ENCODE results near the gene NTN5. TPM values are rescaled to one million over a fixed set of nuclear protein-coding genes. Genes with fewer than 3 reads are reported as not detected.

NTN5 gene
- total and polyA plus RNA-seq, 9 of the 15 experiments (the other 6 are each of a cell fraction or from before 2014, with no cell fraction given), result not detected

GRCh38 chr19:48624067-48624594 is 48.7 kb downstream of the NTN5 start (continued):
- no peak for TF ChIP-seq HOMEZ (CRISPR knock-in tag; IDR thresholded peaks at IDR 0.05)
- no peak for TF ChIP-seq SUPT5H (IDR thresholded peaks at IDR 0.05)
- no peak for TF ChIP-seq ZNF324 (CRISPR knock-in tag; IDR thresholded peaks at IDR 0.05)
- 0 out of 2 replicates have a peak, but pooled peaks have one; percentile 35 for TF ChIP-seq BHLHE40 (IDR thresholded peaks at IDR 0.05; ENCODE audit: low read length)
- TF ChIP-seq SAFB (IDR thresholded peaks at IDR 0.05; ENCODE audit: borderline replicate concordance, low read depth, low read length), result no peak
- no peak for TF ChIP-seq ZNF586 (CRISPR knock-in tag; conservative IDR thresholded peaks at IDR 0.05)
- no peak for TF ChIP-seq ARHGAP35 (IDR thresholded peaks at IDR 0.05; ENCODE audit: partially characterized antibody)
- TF ChIP-seq ZHX1 (conservative IDR thresholded peaks at IDR 0.05; ENCODE audit: low read length), result no peak
- peak; percentile 66 to 70 for TF ChIP-seq MNT (conservative IDR thresholded peaks at IDR 0.05)
- no peak for TF ChIP-seq TAF1 (IDR thresholded peaks at IDR 0.05; ENCODE audit: control insufficient read depth, extremely low read depth, insufficient read depth, low read length, severe bottlenecking)
- peak; percentile 65; the same call in 1 of the 2 replicates for TF ChIP-seq MAX (CRISPR knock-in tag; IDR thresholded peaks at IDR 0.05)
- TF ChIP-seq PYGO2 (tag; IDR thresholded peaks at IDR 0.05), result no peak
- TF ChIP-seq YBX1 (IDR thresholded peaks at IDR 0.05), result no peak
- no peak for TF ChIP-seq MCM3 (IDR thresholded peaks at IDR 0.05)
- TF ChIP-seq PATZ1 (CRISPR knock-in tag; IDR thresholded peaks at IDR 0.05; ENCODE audit: borderline replicate concordance), result no peak
- no peak for TF ChIP-seq SMARCA5 (IDR thresholded peaks at IDR 0.05)
- TF ChIP-seq ZFP36 (IDR thresholded peaks at IDR 0.05; ENCODE audit: low read depth, low read length, partially characterized antibody), result no peak
- no peak for TF ChIP-seq NFIC (IDR thresholded peaks at IDR 0.05)
- TF ChIP-seq THRA (IDR thresholded peaks at IDR 0.05), result no peak
- TF ChIP-seq ARNT (IDR thresholded peaks at IDR 0.05), result no peak
- no peak for TF ChIP-seq EGR1 (conservative IDR thresholded peaks at IDR 0.05)
